GM19463 (cell line): ENCODE data around the gene CNPY4.

Source experiments
- ATAC-seq: cut with Tn5 transposase; IDR thresholded peaks from one replicate; pipeline ENCODE4 v1.9.1; 2021; ENCODE audit warnings: mild to moderate bottlenecking, moderate library complexity; ENCODE audit not compliant: unreplicated experiment

Gene CNPY4

GRCh38 chr7:100166317-100166940, 47.0 kb downstream of the CNPY4 start:
- ATAC-seq = no peak

DNA sequence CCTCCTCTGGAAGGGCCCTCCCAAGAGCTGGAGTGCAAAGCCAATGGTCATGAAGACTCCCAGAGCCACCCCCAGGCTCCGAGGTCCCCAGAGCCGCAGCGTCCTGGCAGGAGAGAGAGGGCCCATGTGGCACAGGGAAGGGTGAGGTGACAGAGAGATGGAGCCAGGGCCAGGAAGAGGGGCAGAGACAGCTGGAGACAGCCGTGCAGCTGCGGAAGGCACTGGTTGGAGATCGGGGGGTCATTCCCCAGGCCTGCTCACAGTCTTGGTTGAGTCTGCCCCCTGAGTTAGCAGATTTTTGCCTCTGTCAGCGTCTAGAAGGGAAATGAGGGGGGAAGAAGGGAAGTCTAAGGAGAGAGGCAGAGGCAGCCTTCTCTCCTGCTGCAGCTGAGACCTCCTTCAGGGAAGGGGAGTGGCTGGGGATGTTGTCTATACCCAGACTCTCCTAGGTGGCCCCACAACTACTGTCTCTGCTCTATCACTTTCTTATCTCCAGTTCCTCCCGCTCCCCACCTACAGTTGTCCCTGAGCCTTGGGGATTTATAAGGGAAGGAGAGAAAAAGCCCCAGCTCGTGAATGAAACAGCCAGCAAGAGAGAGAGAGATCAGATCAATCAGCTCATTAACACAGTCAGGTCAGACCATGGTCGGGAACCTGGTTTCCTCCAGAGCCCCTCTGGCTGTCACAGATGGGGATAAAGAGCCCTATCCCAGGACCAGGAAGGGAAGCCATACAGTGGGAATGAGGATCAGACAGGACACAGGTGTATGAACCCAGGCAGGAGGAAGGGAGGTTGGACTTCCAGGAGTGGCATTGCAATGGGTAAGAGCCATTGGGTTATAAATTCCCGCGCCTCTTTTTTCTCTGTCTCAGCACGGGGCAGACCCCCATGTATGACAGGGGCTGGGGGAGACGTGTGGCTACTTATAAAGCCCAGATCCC, 47.8 kb downstream of the CNPY4 start:
- no peak for ATAC-seq

- no peak for ATAC-seq
Observed at GRCh38 chr7:100167912-100168323, 48.5 kb downstream of the CNPY4 start.

- ATAC-seq = no peak
Observed at GRCh38 chr7:100169147-100169850, 49.9 kb downstream of the CNPY4 start.

GRCh38 chr7:100170101-100170897, 50.9 kb downstream of the CNPY4 start:
- no peak for ATAC-seq

DNA sequence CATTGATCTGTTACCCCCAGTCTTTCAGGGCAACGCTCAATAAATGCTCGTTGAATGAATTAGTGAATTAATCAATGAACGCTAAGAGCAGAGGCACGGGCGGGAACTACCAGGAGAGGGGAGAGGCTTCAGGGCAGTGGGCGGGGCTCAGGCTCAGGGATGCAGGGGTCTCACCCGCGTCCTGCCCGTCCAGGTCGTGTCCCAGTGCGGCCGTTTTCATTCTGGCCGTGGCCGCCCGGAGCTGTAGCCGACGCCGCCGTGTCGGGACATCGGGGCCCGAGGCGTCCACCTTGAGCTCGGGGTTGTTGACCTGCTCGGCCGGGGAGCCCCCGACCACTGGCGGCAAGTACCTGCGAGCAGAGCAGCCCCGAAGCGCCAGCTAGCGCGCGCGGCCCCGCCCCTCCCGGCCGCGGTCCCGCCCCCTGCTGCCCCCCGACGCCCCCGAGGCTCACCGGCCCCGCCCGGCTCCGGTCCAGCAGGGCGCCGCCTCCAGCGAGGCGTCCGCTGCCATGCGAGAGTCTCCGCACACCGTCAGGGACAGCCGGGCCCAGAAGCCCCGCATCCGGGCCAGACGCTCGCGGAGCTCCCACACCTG, 51.8 kb downstream of the CNPY4 start:
- ATAC-seq = no peak

DNA sequence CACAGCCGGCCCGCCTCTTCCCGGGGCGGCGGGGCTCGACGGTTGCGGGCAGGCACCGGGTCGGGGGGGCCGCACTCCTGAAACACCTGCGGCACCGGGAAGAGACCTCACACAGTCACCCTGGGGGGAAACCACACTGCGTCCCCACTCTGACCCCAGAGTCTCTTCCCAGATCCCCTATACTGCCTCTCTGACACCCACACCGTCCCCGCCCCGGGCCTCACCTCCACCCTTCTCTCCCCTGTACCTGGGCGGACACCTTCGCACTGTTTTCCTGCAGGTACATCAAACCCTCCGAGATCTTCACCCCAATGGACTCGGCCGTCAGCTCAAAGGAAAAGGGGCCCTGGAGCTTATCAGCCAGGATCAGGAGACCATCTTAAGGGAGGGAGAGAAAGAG, 52.4 kb downstream of the CNPY4 start:
- ATAC-seq = no peak

DNA sequence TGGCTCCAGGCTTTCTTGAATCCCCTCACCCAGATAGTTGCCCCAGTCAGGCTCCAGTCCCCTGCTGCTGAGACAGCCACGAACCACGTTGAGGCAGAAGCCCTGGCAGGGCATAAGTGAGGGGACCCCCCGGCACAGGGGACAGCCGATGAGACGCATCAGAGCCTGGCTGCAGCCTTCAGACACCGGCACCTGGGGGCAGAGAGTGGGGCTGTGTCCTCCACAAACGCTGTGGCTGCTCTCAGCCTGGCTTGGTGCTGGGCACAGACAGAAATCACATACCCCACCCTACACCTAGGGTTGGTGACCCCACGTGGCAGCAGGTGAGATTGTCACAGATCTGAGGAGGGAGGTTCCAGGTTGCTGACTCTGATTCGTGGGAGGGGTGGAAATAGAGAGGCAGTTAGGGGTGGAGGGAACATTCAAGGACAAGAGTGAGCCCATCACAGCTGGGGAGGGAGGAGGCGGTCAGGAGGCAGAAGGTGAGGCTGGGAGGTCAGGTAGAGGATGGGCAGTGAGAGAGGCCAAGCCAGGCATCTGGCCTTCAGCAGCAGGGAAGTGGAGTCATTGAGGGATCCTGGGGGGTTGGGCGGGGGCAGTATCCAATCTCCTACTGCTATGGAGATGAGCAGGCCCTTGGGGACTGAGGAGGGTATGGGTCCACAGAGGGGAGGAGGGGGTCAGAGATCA, 54.5 kb downstream of the CNPY4 start:
- no peak for ATAC-seq

DNA sequence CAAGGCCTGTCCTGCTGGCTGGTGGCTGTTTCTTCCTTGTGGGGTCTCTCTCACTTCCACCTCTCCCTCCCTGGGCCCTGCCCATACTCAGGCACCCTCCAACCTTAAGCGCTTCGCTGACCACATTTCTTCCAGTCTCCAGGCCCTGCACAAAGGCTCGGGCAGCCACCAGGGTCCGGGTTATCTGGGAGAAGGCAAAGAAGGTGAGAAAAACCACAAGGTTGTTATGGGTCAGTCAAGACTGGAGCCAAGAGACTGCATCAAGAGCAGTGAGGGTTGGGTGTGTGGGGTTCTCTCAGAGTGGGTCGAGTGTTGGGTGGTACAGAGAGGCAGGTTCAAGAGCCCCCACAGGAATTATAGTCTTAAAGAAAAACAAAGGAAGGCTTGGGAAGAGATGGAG, 55.1 kb downstream of the CNPY4 start:
- no peak for ATAC-seq
